ENCODE measurements around the gene ABCB11. TPM values are rescaled to one million over a fixed set of nuclear protein-coding genes. Genes with fewer than 3 reads are reported as not detected.

The ABCB11 gene
- total and polyA plus RNA-seq, 5 donors from 2014 or later: not detected

DNA sequence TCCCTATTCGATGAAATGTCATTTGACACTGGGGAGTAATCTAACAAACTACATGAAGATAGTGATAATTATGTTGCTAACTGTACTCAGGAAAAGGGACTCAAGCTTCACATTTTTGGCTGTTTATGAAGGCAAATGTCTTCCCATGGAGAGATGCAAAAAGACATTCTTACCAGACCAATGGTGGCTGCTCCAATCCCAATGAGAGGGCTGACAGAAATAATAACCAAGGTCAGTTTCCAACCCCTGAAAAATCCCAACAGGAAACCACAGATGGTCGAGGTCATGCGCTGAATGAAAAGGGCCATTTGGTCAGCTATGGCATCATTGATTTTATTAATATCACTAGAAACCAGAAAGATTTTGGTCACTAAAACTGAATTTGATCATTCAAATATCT is 37.6 kb downstream of the ABCB11 start:
- Histone ChIP-seq H3K9me3 (ENCODE audit: control insufficient read depth in 2 of 2, low read length in 2 of 2) (no peaks in the 10 kb centered on the region), H3K27ac (ENCODE audit: insufficient read depth, low read length, poor library complexity, severe bottlenecking) (no peak overlapping the region), H3K27me3 (ENCODE audit: control insufficient read depth, insufficient read depth, low read length) (no peaks in the 10 kb centered on the region), H3K4me1 (ENCODE audit: control insufficient read depth, insufficient read depth, low read length, poor library complexity, severe bottlenecking) (no peaks in the 10 kb centered on the region), H3K4me3 (ENCODE audit: low read depth, low read length) (no peak overlapping the region), H3K36me3 (ENCODE audit: control insufficient read depth, insufficient read depth, low read length) (no peaks in the 10 kb centered on the region)
- Mint-ChIP-seq H3K9me3 (peaks cover 0 to 3% (median 0%) of the 10 kb centered on the region in 7 donors), H3K27ac (no peak overlapping the region), H3K4me1 (no peaks in the 10 kb centered on the region), H3K36me3 (no peaks in the 10 kb centered on the region), H3K4me3 (no peak overlapping the region), H3K27me3 (no peaks in the 10 kb centered on the region)
- ATAC-seq (ENCODE audit: low read depth in 2 of 2) (no peak), DNase-seq (no peak)

DNA sequence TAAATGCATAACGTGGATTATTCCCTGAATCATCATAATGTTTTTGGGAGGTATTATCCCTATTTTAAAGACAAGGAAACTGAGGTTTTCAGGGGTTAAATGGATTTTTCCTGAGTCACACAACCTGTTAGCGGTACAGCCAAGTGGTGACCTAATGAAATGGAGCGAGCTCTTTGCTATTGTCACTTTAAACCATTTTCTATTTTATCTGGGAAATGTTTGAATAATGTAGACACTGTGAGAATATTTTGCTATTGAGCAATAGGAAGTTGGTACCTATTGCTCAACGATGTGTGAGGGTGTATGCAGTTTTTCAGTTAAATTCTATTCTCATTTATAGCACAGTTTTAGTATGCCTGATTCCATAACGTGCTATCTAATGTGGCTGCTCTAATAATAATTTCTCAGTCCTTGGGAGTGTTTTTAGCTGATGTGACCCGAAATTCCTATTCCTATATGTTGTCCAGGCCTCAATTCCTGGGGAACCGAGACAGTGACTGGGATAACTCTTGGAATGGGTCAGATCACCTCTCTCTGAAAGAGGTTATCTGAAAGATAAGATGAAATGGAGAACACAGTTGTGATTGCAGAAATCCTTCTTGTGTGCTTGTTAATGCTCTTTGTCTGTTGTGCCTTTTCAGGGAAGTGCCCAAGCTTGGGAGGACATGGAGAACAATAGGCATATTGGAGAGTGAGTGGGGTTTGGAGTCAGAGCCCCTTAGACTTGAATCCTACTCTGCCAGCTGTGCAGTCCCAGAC is 38.4 kb downstream of the ABCB11 start:
- H3K27me3 ChIP-seq (ENCODE audit: control insufficient read depth, insufficient read depth, low read length): no peaks in the 10 kb centered on the region
- ATAC-seq (ENCODE audit: low read depth in 2 of 2) (no peak), DNase-seq (no peak)
- Mint-ChIP-seq H3K36me3 (no peaks in the 10 kb centered on the region), H3K4me3 (no peak overlapping the region), H3K4me1 (no peaks in the 10 kb centered on the region), H3K27ac (no peak overlapping the region), H3K27me3 (no peaks in the 10 kb centered on the region), H3K9me3 (peaks cover 0 to 3% (median 0%) of the 10 kb centered on the region in 7 donors)
- H3K36me3 ChIP-seq (ENCODE audit: control insufficient read depth, insufficient read depth, low read length): no peaks in the 10 kb centered on the region
- no peak overlapping the region for H3K27ac ChIP-seq (ENCODE audit: insufficient read depth, low read length, poor library complexity, severe bottlenecking)
- no peaks in the 10 kb centered on the region for H3K4me1 ChIP-seq (ENCODE audit: control insufficient read depth, insufficient read depth, low read length, poor library complexity, severe bottlenecking)
- H3K4me3 ChIP-seq (ENCODE audit: low read depth, low read length): no peak overlapping the region
- H3K9me3 ChIP-seq (ENCODE audit: control insufficient read depth in 2 of 2, low read length in 2 of 2): no peaks in the 10 kb centered on the region

DNA sequence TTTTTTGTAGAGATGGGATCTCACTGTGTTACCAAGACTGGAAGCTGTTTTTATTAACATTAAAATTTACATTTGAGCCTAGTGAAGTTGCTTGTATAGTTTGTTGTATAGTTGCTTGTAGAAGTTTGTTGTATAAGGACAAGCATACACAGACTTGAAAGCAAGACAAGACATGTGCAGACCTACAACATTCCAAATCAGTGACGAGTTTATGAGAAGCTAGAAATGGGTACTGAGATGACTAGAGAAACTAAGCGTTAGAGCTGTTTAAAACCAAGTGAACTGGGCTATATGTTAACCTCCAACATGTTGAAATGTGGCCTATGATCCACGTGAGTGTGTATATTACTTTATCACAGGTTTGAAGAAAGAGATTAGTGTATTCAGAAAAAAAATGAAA is 39.1 kb downstream of the ABCB11 start:
- H3K36me3 Mint-ChIP-seq: no peaks in the 10 kb centered on the region
- no peaks in the 10 kb centered on the region for H3K4me1 ChIP-seq (ENCODE audit: control insufficient read depth, insufficient read depth, low read length, poor library complexity, severe bottlenecking)
- H3K4me3 Mint-ChIP-seq: no peak overlapping the region
- no peaks in the 10 kb centered on the region for H3K4me1 Mint-ChIP-seq
- DNase-seq: no peak
- H3K9me3 Mint-ChIP-seq: peaks cover 0 to 3% (median 0%) of the 10 kb centered on the region in 7 donors
- H3K9me3 ChIP-seq (ENCODE audit: control insufficient read depth in 2 of 2, low read length in 2 of 2): no peaks in the 10 kb centered on the region
- no peak overlapping the region for H3K4me3 ChIP-seq (ENCODE audit: low read depth, low read length)
- no peak overlapping the region for H3K27ac Mint-ChIP-seq
- H3K36me3 ChIP-seq (ENCODE audit: control insufficient read depth, insufficient read depth, low read length): no peaks in the 10 kb centered on the region
- no peak for ATAC-seq (ENCODE audit: low read depth in 2 of 2)
- peaks cover under 1% of the 10 kb centered on the region for H3K27me3 Mint-ChIP-seq
- H3K27ac ChIP-seq (ENCODE audit: insufficient read depth, low read length, poor library complexity, severe bottlenecking): no peak overlapping the region
- H3K27me3 ChIP-seq (ENCODE audit: control insufficient read depth, insufficient read depth, low read length): no peaks in the 10 kb centered on the region

- H3K4me3 ChIP-seq (ENCODE audit: low read depth, low read length): no peak overlapping the region
- Mint-ChIP-seq H3K36me3 (no peaks in the 10 kb centered on the region), H3K27me3 (peaks cover 5% of the 10 kb centered on the region), H3K4me1 (no peaks in the 10 kb centered on the region), H3K4me3 (no peak overlapping the region), H3K27ac (no peak overlapping the region), H3K9me3 (peaks cover 0 to 2% (median 0%) of the 10 kb centered on the region in 7 donors)
- DNase-seq (no peak), ATAC-seq (ENCODE audit: low read depth in 2 of 2) (no peak)
- no peaks in the 10 kb centered on the region for H3K4me1 ChIP-seq (ENCODE audit: control insufficient read depth, insufficient read depth, low read length, poor library complexity, severe bottlenecking)
- no peaks in the 10 kb centered on the region for H3K27me3 ChIP-seq (ENCODE audit: control insufficient read depth, insufficient read depth, low read length)
- H3K9me3 ChIP-seq (ENCODE audit: control insufficient read depth in 2 of 2, low read length in 2 of 2): no peaks in the 10 kb centered on the region
- no peak overlapping the region for H3K27ac ChIP-seq (ENCODE audit: insufficient read depth, low read length, poor library complexity, severe bottlenecking)
- H3K36me3 ChIP-seq (ENCODE audit: control insufficient read depth, insufficient read depth, low read length): no peaks in the 10 kb centered on the region
Observed at GRCh38 chr2:168988755-168989154, 42.4 kb downstream of the ABCB11 start.

DNA sequence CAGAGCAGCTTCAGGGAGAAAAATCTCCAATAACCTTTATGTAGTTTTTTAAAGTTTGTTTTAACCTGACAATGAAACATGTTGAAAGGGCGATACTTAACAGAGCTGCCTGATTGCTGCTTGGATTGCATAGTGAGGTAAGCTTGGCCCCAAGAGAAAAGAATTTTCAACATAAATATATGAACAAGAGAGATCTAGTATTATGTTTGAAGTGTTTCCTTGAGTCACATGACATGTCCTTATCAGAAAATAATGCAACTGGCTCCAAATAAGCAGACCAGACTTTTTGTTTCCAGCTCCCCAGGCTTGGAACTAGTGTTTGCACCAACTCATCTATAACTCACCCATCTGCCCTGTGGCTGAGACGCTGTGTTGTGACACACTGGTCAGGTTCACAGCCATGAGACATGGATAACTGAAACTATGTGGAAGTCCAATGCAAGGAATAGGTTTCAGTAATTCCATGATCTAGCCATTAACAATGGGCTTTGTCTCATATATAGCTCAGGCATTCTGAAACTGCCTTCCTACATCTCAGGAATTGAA is 44.7 kb downstream of the ABCB11 start:
- Mint-ChIP-seq H3K27ac (peak overlapping the region in 1 of 3 donors; percentile 2), H3K4me3 (no peak overlapping the region), H3K27me3 (peaks cover 5% of the 10 kb centered on the region), H3K4me1 (no peaks in the 10 kb centered on the region), H3K9me3 (peaks cover 0 to 2% (median 0%) of the 10 kb centered on the region in 7 donors), H3K36me3 (no peaks in the 10 kb centered on the region)
- ATAC-seq (ENCODE audit: low read depth in 2 of 2): no peak
- Histone ChIP-seq H3K27me3 (ENCODE audit: control insufficient read depth, insufficient read depth, low read length) (no peaks in the 10 kb centered on the region), H3K9me3 (ENCODE audit: control insufficient read depth in 2 of 2, low read length in 2 of 2) (no peaks in the 10 kb centered on the region), H3K4me1 (ENCODE audit: control insufficient read depth, insufficient read depth, low read length, poor library complexity, severe bottlenecking) (no peaks in the 10 kb centered on the region), H3K36me3 (ENCODE audit: control insufficient read depth, insufficient read depth, low read length) (no peaks in the 10 kb centered on the region), H3K4me3 (ENCODE audit: low read depth, low read length) (no peak overlapping the region), H3K27ac (ENCODE audit: insufficient read depth, low read length, poor library complexity, severe bottlenecking) (no peak overlapping the region)
- DNase-seq: no peak

DNA sequence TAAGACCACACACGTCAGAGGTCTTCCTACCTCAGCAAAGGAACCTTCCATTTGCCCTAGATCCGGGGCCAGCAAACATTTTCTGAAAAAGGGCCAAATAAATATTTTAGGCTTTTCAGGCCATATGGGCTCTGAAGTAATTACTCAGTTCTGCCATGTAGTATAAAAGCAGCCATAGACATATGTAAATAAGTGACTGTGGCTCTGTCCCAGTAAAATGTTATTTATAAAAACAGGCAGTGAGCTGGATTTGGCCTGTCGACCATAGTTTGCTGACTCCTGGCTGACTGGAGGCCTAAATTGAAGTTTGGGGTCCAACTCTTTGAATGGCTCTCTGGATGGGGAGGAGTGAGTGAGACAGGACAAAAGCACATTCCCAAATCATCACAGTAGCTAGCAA is 49.5 kb downstream of the ABCB11 start:
- H3K4me1 ChIP-seq (ENCODE audit: control insufficient read depth, insufficient read depth, low read length, poor library complexity, severe bottlenecking): no peaks in the 10 kb centered on the region
- no peaks in the 10 kb centered on the region for H3K36me3 ChIP-seq (ENCODE audit: control insufficient read depth, insufficient read depth, low read length)
- no peaks in the 10 kb centered on the region for H3K27me3 ChIP-seq (ENCODE audit: control insufficient read depth, insufficient read depth, low read length)
- no peak overlapping the region for H3K27ac Mint-ChIP-seq
- no peaks in the 10 kb centered on the region for H3K9me3 Mint-ChIP-seq
- H3K4me1 Mint-ChIP-seq: no peaks in the 10 kb centered on the region
- ATAC-seq (ENCODE audit: low read depth in 2 of 2) (no peak), DNase-seq (no peak)
- no peaks in the 10 kb centered on the region for H3K9me3 ChIP-seq (ENCODE audit: control insufficient read depth in 2 of 2, low read length in 2 of 2)
- H3K4me3 ChIP-seq (ENCODE audit: low read depth, low read length): no peak overlapping the region
- H3K27me3 Mint-ChIP-seq: peaks cover under 1% of the 10 kb centered on the region
- no peak overlapping the region for H3K27ac ChIP-seq (ENCODE audit: insufficient read depth, low read length, poor library complexity, severe bottlenecking)
- no peak overlapping the region for H3K4me3 Mint-ChIP-seq
- H3K36me3 Mint-ChIP-seq: no peaks in the 10 kb centered on the region

- no peaks in the 10 kb centered on the region for H3K36me3 Mint-ChIP-seq
- H3K36me3 ChIP-seq (ENCODE audit: control insufficient read depth, insufficient read depth, low read length): no peaks in the 10 kb centered on the region
- ATAC-seq (ENCODE audit: low read depth in 2 of 2): no peak
- DNase-seq: no peak
- H3K27ac ChIP-seq (ENCODE audit: insufficient read depth, low read length, poor library complexity, severe bottlenecking): no peak overlapping the region
- H3K9me3 ChIP-seq (ENCODE audit: control insufficient read depth in 2 of 2, low read length in 2 of 2): no peaks in the 10 kb centered on the region
- H3K4me3 Mint-ChIP-seq: no peak overlapping the region
- no peaks in the 10 kb centered on the region for H3K4me1 Mint-ChIP-seq
- H3K27ac Mint-ChIP-seq: peak overlapping the region in 1 of 3 donors; percentile 17
- no peaks in the 10 kb centered on the region for H3K9me3 Mint-ChIP-seq
- H3K27me3 ChIP-seq (ENCODE audit: control insufficient read depth, insufficient read depth, low read length): no peaks in the 10 kb centered on the region
- H3K4me3 ChIP-seq (ENCODE audit: low read depth, low read length): no peak overlapping the region
- no peaks in the 10 kb centered on the region for H3K27me3 Mint-ChIP-seq
- no peaks in the 10 kb centered on the region for H3K4me1 ChIP-seq (ENCODE audit: control insufficient read depth, insufficient read depth, low read length, poor library complexity, severe bottlenecking)
Observed at GRCh38 chr2:168978461-168978861, 52.7 kb downstream of the ABCB11 start.

DNA sequence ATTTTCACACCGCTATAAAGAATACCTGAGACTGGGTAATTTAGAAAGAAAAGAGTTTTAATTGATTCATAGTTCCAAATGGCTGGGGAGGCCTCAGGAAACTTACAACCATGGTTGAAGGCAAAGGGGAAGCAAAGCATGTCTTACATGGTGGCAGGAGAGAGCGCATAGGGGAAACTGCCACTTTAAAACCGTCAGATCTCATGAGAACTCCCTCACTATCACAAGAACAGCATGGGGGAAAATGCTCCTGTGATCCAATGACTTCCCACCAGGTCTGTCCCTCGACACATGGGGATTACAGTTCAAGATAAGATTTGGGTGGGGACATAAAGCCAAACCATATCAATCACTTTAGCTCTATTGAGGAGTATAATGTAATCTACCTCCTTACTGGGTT is 53.5 kb downstream of the ABCB11 start:
- H3K36me3 Mint-ChIP-seq: no peaks in the 10 kb centered on the region
- Histone ChIP-seq H3K36me3 (ENCODE audit: control insufficient read depth, insufficient read depth, low read length) (no peaks in the 10 kb centered on the region), H3K9me3 (ENCODE audit: control insufficient read depth in 2 of 2, low read length in 2 of 2) (no peaks in the 10 kb centered on the region), H3K4me3 (ENCODE audit: low read depth, low read length) (no peak overlapping the region), H3K27me3 (ENCODE audit: control insufficient read depth, insufficient read depth, low read length) (no peaks in the 10 kb centered on the region), H3K4me1 (ENCODE audit: control insufficient read depth, insufficient read depth, low read length, poor library complexity, severe bottlenecking) (no peaks in the 10 kb centered on the region), H3K27ac (ENCODE audit: insufficient read depth, low read length, poor library complexity, severe bottlenecking) (no peak overlapping the region)
- H3K4me3 Mint-ChIP-seq: no peak overlapping the region
- H3K9me3 Mint-ChIP-seq: no peaks in the 10 kb centered on the region
- DNase-seq (no peak), ATAC-seq (ENCODE audit: low read depth in 2 of 2) (no peak)
- H3K27me3 Mint-ChIP-seq: no peaks in the 10 kb centered on the region
- H3K27ac Mint-ChIP-seq: no peak overlapping the region
- H3K4me1 Mint-ChIP-seq: no peaks in the 10 kb centered on the region

All from CD4-positive, CD25-positive, alpha-beta regulatory T cell (primary cell).